Kidney (tissue), 14 donors: Measurements from ENCODE around the gene PRKRA. TPM values are rescaled to one million over a fixed set of nuclear protein-coding genes. Genes with fewer than 3 reads are reported as not detected.
A peak's percentile ranks its signal among the peaks of the same experiment; 100 is the strongest.

Source experiments
- DNase-seq, 5 donors: peaks; one replicate each; pipeline ENCODE4 v3.0.0-alpha.2; 2013 to 2020
- FAIRE-seq: peaks from 2 replicates; lab custom pipeline; 2012; peaks lifted over from hg19 to GRCh38; lab: Jason Lieb, UNC
- H3K27ac ChIP-seq, 2 donors: one replicate each; pipeline ENCODE4 v1.7.0; 2013; ENCODE audit warnings: low read depth in 2 of 2, low read length in 2 of 2, inconsistent platforms in 1 of 2
- H3K27me3 ChIP-seq: one replicate; pipeline ENCODE4 v1.7.1; 2013; ENCODE audit warnings: low read length, inconsistent platforms; ENCODE audit not compliant: control insufficient read depth, insufficient read depth
- H3K36me3 ChIP-seq, 3 donors: one replicate each; pipeline versions ENCODE4 v1.7.0 to v1.7.1; 2013; ENCODE audit warnings: low read length in 3 of 3, control low read depth in 1 of 3, inconsistent platforms in 1 of 3; ENCODE audit not compliant: insufficient read depth in 3 of 3, control insufficient read depth in 2 of 3
- H3K4me1 ChIP-seq, 3 donors: one replicate each; pipeline versions ENCODE4 v1.7.0 to v1.7.1; 2013; ENCODE audit warnings: low read length in 3 of 3, inconsistent platforms in 1 of 3, low read depth in 1 of 3; ENCODE audit not compliant: control insufficient read depth in 2 of 3, insufficient read depth in 2 of 3
- H3K4me3 ChIP-seq, 3 donors: one replicate each; pipeline versions ENCODE4 v1.7.0 to v1.8.1; 2013; ENCODE audit warnings: low read length in 3 of 3, control low read depth in 1 of 3, inconsistent platforms in 1 of 3
- H3K9ac ChIP-seq, 3 donors: one replicate each; pipeline versions ENCODE4 v1.7.0 to v1.7.1; 2013; ENCODE audit warnings: low read length in 3 of 3, control low read depth in 1 of 3, inconsistent platforms in 1 of 3
- H3K9me3 ChIP-seq, 3 donors: one replicate each; pipeline versions ENCODE4 v1.7.0 to v1.7.1; 2013; ENCODE audit warnings: low read length in 3 of 3, control low read depth in 1 of 3, inconsistent platforms in 1 of 3; ENCODE audit not compliant: control insufficient read depth in 2 of 3, insufficient read depth in 1 of 3
- CTCF ChIP-seq: IDR thresholded peaks from 3 replicates; pipeline ENCODE4 v1.5.1; 2012; ENCODE audit warnings: mild to moderate bottlenecking, moderate library complexity, borderline replicate concordance; ENCODE audit not compliant: insufficient read depth; ENCODE audit errors: extremely low read depth
- intact Hi-C: fragments of 100-400 bp; cut with DNase I; formaldehyde crosslinking; loops from one replicate; pipeline ENCODE4 v1.11.1; 2022
- polyA plus RNA-seq: library from polyadenylated mRNA; stranded (reverse); fragments of 350-450 nt; fragmentation: Illumina TruSeq; extraction: RNeasy Lipid Tissue Mini Kit (QIAGEN cat#74804); gene quantifications from one replicate; pipeline ENCODE4 v1.2.3, GENCODE V29; 2014; ENCODE audit warnings: low read depth, low replicate concordance; ENCODE audit not compliant: insufficient read depth
- total RNA-seq: library from RNA; stranded (reverse); fragmentation: NEBNext Ultra II Directional; extraction: Animal tissue kit (Norgen Biotek cat#: 25700); gene quantifications from one replicate; pipeline ENCODE4 v1.2.1, GENCODE V29; 2021
- donor health status: control.
- donor health status: control.
- donor health status: control.
- donor health status: control.
- donor health status: control.
- donor health status: DM: yes; HTN: yes; CAD: no.
- donor health status: Normal renal cell carcinoma (clear cell type).

Gene PRKRA
- total and polyA plus RNA-seq, 2 donors from 2014 or later, result 42.6 to 43.0 TPM

DNA sequence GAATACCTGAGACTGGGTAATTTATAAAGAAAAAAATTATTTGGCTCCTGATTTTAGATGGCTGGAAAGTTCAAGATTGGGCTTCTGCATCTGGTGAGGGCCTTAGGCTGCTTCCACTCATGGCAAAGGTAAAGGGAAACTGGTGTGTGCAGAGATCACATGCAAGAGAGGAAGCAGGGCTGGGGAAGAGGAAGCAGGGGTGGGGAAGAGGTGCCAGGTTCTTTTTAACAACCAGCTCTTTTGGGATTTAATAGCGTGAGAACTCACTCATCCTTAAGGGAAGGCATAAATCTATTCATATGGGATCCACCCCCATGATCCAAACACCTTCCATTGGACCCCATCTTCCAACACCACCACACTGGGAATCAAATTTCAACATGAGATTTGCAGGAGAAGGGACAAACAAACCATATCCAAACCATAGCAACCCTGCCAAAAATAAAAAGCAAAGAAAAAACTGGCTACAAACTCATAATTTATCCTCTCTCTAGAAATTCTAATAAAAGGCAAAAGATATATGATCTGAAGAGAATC lies 30.4 kb downstream of the PRKRA start:
- FAIRE-seq, result no peak
- Histone ChIP-seq H3K27me3 (no peaks in the 10 kb centered on the region), H3K36me3 (no peaks in the 10 kb centered on the region), H3K4me3 (no peak overlapping the region), H3K4me1 (no peaks in the 10 kb centered on the region), H3K9me3 (peaks cover 0 to 4% (median 0%) of the 10 kb centered on the region in 3 donors), H3K9ac (no peak overlapping the region), H3K27ac (no peak overlapping the region)
- TF ChIP-seq CTCF, result no peak
- intact Hi-C loops, result no loop called here
- DNase-seq, result peak in 2 of 5 donors; percentile 35 to 44

- FAIRE-seq (no peak), DNase-seq (peak in 2 of 5 donors; percentile 14 to 24)
- no peak overlapping the region for H3K27ac ChIP-seq
- H3K4me3 ChIP-seq, result no peak overlapping the region
- no peak for TF ChIP-seq CTCF
- intact Hi-C loops, result no loop called here
- H3K4me1 ChIP-seq, result peaks cover 0 to 5% (median 0%) of the 10 kb centered on the region in 3 donors
- H3K27me3 ChIP-seq, result no peaks in the 10 kb centered on the region
- H3K36me3 ChIP-seq, result no peaks in the 10 kb centered on the region
- H3K9me3 ChIP-seq, result no peaks in the 10 kb centered on the region
- H3K9ac ChIP-seq, result no peak overlapping the region
These were observed 31.9 kb downstream of the PRKRA start for GRCh38 chr2:178419123-178419522.

DNA sequence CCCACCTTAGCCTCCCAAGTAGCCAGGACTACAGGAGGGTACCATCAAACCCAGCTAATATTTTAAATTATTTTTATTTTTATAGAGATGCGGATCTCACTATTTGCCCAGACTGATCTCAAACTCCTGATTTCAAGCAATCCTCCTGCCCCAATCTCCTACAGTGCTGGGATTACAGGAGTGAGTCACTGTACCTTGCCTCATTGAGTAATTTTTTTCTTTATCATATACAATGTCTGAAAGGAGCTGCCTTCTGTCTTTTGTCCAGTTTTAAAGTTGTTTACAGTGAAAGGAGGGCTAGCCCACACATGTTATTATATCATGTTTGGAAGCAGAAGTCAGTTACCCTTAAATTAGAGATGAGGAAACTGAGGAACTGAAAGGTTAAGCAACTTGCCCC lies 32.5 kb downstream of the PRKRA start:
- DNase-seq, result no peak
- no peak for TF ChIP-seq CTCF
- intact Hi-C loops, result no loop called here
- H3K27ac ChIP-seq, result no peak overlapping the region
- H3K4me3 ChIP-seq, result no peak overlapping the region
- H3K9ac ChIP-seq, result no peak overlapping the region
- no peak for FAIRE-seq
- no peaks in the 10 kb centered on the region for H3K27me3 ChIP-seq
- no peaks in the 10 kb centered on the region for H3K36me3 ChIP-seq
- H3K9me3 ChIP-seq, result no peaks in the 10 kb centered on the region
- H3K4me1 ChIP-seq, result peaks cover 0 to 5% (median 0%) of the 10 kb centered on the region in 3 donors

DNA sequence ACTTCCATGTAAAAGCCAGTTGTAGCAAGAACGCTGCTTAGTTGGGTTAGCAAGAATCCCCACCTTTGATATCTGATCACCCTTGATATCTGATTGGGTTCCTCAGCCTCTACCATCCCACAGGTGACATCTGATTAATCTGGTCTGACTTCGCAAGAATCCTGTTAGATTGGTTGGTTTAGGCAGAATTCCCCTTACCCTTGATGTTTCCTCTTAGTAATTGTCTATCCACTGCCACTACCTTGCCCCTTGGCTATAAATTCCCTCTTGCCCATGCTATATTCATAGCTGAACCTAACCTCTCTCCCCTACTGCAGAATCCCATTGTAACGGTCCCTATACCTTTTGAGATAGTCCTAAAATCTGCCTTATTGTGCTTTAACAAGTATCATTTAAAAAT lies 33.1 kb downstream of the PRKRA start:
- Histone ChIP-seq H3K36me3 (no peaks in the 10 kb centered on the region), H3K27me3 (no peaks in the 10 kb centered on the region), H3K4me1 (peaks cover 0 to 5% (median 0%) of the 10 kb centered on the region in 3 donors), H3K4me3 (no peak overlapping the region), H3K27ac (no peak overlapping the region), H3K9ac (no peak overlapping the region), H3K9me3 (no peaks in the 10 kb centered on the region)
- intact Hi-C loops, result no loop called here
- DNase-seq, result no peak
- FAIRE-seq, result no peak
- TF ChIP-seq CTCF, result no peak
